HG03520 (cell line): ENCODE results near the gene RNF111.
"Not testable (repeated sequence)": the region's sequence is repeated elsewhere in the genome, so short reads cannot be mapped to it uniquely, and the experiment has no call there.

Source experiments
- ATAC-seq: cut with Tn5 transposase; IDR thresholded peaks from one replicate; pipeline ENCODE4 v1.9.1; 2021; ENCODE audit warnings: mild to moderate bottlenecking, moderate library complexity; ENCODE audit not compliant: unreplicated experiment

The RNF111 gene

GRCh38 chr15:59052915-59053407 lies 65.5 kb downstream of the RNF111 start:
- no peak for ATAC-seq

GRCh38 chr15:59053482-59053881 lies 66.0 kb downstream of the RNF111 start:
- no peak for ATAC-seq

DNA sequence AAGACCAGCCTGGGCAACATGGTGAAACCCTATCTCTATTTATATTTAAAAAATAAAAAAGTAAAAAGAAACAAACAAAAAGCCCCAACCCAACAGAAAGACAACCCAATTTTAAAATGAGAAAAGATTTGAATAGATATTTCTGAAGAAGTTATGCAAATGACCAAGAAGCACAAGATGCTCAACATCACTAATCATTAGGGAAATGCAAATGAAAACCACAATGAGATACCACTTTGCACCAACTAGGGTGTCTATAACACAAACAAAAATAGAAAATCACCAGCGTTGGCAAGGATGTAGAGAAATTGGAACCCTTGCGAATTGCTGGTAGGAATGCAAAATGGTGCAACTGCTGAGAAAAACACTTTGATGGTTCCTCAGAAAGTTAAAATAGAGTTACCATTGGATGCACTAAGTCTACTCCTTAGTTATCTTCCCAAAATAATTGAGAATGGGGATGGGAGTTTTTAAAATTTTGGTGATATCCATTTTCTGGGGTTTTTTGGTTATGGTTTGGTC lies 71.7 kb downstream of the RNF111 start:
- no peak for ATAC-seq

DNA sequence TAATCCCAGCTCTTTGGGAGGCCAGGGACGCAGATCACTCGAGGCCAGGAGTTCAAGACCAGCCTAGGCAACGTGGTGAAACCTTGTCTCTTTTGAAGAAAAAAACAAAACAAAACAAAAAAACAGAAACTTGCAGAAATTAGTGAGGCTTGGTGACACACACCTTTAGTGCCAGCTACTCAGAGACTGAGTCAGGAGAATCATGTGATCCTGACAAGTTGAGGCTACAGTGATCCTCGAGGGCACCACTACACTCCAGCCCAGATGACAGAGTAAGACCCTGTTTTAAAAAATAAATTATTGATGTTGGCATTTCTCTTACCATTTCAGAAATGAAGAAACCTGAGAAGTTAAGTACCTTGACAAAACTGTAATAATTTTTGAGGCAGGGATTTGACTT lies 72.9 kb downstream of the RNF111 start:
- ATAC-seq: no peak

DNA sequence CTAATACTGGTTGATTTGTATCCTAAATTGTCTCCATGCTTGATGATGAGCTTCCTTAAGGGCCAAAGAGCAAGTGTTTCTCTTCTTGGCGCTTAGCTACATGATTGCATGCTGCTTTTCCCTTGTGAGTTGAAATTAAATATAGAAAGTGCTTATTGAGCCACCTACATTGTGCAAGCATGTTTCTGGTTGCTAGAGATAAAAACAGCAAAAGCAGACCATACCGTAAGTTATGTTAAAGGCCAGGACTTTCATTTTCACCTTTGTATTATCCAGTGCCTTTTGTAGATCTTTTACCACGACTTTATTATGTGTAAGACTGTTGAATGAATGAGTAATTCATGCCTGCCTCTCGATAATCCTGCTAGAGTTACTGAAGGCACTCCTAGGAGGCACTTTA lies 75.6 kb downstream of the RNF111 start:
- ATAC-seq: no peak

DNA sequence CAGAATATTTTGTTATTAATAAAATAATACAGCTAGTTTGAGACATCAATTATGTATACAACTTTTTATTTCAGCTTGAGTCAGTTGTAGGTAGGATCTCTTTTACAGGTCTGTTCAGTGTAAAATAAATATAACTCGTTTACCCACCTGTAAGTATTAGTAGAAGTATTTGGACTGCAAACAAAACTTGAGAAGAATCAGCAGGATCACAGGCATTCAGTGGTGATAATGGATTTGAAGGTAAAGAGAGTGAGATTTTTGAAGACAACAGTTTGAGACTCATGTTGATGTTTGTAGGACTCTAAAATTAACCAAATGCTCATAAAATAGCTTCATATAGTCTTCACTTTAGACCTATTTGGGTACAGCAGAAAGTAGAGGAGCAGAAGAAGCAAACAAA lies 82.0 kb downstream of the RNF111 start:
- no peak for ATAC-seq

DNA sequence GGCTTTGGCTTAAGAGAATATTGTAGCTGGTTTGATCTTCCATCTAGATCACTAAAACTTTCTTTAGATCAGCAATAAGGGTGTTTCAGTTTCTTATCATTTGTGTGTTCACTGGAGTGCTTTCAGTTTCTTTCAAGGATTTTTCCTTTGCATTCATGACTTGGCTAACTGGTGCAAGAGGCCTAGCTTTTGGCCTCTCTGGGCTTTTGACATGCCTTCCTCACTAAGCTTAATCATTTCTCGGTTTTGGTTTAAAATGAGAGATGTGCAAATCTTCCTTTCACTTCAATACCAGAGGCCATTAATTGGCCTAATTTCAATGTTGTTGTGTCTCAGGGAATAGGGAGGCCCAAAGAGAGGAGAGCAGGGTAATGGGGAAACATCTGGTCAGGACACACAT lies 87.1 kb downstream of the RNF111 start:
- no peak for ATAC-seq

- no peak for ATAC-seq
Measured at GRCh38 chr15:59087731-59088130, 100.3 kb downstream of the RNF111 start.

DNA sequence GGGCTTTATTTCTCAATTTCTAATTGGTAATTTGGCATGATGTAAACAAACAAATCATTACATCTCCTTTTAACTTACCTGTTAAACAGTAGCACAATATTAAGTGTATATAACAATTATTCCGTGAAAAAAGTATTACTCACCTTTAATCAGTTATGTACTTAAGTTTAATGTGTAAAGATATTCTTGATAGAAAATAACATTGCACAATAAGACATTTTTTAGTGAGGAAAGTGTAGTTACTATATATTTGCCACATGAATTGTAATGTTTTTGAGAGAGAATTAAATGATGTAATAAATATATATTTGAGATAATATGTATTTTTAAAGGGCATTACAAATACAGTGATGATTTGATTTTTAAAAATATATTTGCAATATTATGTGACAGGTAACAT lies 106.6 kb downstream of the RNF111 start:
- no peak for ATAC-seq

- no peak for ATAC-seq
Measured at GRCh38 chr15:59096429-59096828, 109.0 kb downstream of the RNF111 start.

DNA sequence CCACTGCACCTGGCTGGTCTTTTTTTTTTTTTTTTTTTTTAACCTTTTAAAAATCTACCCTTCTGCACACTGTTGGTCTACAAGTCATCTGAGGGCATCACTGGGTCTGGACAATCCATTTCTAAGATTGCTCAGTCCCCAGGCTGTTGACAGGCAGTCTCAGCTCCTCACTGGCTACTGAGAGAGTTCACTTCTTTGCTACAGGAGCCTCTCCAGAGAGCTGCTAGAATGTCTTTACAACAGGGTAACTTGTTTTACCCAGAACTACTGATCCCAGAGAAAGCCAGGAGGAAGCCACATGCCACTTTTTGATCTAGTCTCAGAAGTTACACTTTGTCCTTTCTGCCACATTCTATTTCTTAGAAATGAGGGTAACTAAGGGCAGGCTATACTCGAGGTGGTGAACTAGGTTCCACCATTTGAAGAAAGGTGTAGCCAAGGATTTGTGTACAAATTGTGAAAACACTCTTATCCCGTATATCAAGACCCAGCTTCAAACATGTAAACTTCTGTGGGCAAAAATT lies 111.8 kb downstream of the RNF111 start:
- ATAC-seq: no peak

DNA sequence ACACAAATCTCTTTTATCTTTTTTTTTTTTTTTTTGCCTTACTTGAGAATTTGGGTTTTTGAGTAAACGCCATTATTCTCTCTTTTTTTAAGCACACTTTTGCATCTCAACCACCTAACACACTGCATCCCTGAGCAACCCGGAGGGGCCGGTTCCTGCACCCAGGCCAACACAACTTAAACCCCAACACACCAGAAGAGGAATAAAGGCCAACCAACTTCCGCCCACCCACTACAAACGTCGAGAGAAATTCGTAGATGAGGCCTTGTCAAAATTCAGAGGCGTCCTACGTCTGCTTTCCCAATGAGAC lies 117.1 kb downstream of the RNF111 start:
- ATAC-seq: no peak

DNA sequence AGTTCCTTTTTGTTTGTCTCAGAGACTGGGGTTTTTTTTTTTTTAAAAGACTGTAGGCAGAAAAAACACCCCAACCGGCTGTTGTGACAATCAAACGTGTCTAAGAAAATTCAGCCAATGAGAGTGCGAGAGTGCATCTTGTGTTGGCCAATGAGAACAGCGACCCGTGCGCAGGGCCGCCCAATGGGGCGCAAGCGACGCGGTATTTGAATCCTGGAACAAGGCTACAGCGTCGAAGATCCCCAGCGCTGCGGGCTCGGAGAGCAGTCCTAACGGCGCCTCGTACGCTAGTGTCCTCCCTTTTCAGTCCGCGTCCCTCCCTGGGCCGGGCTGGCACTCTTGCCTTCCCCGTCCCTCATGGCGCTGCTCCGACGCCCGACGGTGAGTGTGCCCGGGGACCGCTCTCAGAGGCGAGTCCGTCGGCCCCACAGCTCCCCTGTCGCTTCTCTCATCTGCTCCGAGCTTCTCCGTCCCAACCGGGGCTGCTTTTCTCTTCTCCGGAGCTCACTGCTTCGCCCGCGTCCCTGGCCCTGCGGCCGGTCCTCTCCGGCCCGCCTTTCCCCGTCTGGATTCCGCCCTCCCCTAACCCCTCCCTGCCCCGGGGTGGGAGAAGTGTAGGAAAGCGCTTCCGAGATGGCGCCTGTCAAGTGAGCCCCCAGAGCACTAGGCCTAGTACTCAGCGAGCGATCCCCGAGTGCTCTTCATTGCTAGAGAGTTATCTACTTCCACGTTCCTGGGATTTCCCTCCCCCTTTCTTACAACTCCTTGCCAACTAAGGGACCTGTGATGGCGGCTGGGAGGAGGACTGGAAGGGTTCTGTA lies 117.7 kb downstream of the RNF111 start, which contains the start of gene CCNB2:
Gene CCNB2, plus strand, starts transcription at position 235 of the 821 bp plus-strand sequence. Its CDS starts 123 bp downstream, at position 358.
- ATAC-seq: peak; percentile 99

DNA sequence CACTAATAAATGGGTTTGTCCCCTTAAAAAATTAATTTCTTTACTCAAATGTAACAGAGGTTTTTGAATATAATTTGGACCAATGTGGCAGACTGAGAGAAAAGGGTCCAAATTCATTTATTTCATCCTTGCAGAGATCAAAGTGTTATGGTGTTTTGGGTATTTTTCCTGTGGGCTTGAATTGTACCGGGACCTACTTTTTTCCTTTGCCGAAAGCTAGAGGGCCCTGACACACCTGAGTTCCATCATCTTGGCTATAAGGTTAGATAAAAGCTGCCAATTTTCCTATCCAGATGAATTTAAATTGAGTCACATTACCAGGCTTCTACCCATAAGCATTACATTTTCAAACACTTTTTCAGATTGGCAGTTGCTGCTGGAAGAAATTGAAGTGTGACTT lies 118.4 kb downstream of the RNF111 start:
- ATAC-seq: no peak

DNA sequence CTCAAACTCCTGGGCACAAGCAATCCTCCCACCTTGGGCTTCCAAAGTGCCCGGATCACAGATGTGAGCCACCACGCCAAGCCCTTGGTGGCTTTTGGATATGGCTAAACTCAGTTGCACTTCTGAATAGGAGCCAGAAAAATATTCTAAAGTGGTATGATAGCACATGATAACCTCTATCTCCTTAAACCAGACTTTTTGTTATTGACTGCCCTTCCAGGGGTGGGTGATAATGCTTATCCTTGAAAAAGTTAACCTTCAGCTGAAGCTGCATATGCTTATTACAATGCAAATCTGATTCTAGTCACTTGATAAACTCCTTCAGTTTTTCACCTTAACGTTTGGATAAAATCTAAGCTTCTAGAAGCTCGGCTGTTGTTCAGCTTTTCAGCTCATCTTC lies 123.8 kb downstream of the RNF111 start:
- ATAC-seq: no peak

DNA sequence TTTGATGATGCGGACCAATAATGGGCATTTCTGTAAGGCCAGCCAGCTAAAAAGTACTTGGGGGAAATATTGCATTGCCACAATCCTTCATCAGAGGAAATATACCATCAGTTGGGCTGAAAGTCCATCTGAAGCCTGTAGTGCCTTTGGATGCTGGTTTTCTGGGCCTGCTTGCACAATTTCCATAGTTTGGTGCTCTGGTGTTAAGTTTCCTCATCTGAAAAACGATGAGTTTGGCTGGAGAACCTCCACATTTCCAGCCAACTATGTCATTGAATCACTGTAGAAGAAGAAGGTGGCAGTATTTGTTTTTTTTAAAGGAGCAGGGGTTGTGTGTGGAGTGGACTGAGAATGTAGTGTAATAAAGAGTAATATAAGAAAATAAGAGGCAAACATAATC lies 127.6 kb downstream of the RNF111 start:
- no peak for ATAC-seq

DNA sequence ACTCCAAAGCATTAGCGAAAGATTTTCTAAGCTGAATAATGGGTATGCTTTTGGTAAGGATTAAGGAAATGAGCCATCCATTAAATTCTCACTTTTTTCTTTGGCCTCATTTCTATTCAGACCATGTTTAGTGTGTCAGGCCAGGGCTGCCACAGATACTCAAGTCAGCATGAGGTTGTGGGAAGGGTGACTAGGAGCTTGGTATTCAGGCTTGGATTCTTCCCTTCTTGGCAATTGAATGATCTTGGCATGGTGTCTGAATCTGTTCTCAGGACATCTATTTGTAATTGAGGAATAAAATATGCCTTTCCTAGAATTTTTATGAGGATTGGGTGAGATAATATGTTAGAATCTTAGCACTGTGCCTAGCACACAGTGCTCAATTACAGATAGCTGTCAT lies 128.7 kb downstream of the RNF111 start:
- no peak for ATAC-seq

DNA sequence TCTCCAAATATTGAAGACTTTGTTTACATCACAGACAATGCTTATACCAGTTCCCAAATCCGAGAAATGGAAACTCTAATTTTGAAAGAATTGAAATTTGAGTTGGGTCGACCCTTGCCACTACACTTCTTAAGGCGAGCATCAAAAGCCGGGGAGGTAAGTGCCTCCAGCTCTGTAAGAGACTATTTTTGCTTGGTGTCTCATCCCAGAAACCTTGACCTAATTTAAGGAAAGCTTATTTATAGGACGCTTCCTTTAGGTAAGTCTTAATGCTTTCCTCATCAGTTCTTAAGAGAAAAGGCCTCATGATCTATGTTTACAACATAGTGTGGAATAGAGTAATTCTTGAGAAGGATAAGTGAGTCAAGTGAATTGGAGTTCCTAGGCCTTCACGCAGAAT lies 129.3 kb downstream of the RNF111 start:
- ATAC-seq: no peak

DNA sequence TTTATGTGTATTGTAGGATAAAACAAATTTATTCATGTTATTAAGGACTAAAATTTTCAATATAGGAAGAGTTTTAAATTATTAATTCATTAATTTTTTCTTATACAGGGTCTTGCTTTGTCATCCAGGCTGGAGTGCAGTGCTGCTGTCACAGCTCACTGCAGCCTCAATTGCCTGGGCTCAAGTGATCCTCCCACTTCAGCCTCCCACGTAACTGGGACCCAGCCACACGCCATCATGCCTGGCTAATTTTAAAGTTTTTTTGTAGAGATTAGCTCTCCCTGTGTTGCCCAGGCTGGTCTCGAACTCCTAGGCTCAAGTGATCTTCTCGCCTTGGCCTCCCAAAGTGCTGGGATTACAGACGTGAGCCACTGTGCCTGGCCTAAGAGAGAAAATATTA lies 132.2 kb downstream of the RNF111 start:
- ATAC-seq: no peak

DNA sequence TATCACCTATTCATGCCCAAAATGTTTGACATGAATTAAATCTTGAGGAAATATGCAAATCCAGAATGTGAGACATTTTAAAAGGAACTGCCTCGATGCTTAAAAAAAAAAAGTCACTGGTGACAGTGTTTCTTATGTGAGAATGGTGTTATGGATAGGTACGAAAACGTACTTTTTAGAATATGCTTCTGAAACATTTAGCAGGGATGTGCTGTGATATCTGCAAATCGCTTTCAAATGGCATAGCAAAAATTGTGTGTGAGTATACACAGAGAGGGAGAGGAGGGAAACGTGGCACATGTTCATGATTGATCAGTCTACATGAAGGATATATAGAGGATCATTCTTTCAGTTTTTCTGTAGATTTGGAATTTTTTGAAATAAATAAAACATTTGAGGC lies 133.5 kb downstream of the RNF111 start:
- no peak for ATAC-seq

DNA sequence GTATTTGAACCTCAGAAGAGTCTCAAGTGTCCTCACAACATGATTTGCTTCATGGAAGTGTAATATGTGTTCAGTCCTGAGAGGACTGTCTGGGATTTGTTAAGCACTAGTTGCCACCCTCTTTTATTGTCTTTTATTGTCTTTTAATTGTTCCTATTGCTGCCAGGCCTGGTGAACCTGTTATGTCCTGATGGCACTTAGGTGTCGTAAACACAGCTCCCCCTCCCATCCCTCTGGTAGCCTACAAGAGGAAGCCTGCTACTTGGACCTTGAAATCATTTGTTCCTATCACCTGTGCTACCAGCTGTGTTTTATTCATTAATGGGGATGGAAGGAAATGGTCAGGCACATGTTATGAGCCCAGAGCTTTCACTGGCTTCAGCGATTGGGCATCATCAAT lies 136.8 kb downstream of the RNF111 start:
- no peak for ATAC-seq

GRCh38 chr15:59125683-59126082 lies 138.2 kb downstream of the RNF111 start:
- not testable (repeated sequence) for ATAC-seq
